Measurements from ENCODE around the gene ZPBP2.

The ZPBP2 gene

DNA sequence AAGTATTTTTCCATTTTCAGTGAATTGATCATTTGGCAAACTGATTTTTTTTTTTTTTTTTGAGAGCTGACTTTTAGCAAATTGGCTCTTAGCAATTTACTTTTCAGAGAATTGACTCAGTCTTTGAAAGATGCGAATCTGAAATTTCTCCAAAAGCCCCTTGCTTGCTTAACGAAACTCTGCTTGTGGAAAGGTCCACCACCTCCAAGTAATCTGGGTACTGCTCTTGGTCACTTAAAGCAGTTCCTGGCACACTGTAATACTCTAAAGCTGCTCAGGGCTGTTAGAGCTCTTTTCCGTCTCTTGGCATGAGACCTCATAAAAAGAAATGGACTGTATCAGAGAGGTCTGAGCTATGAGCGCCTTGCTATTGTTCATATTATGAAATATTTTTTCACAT lies 47.6 kb downstream of the ZPBP2 start:
- no peak for DNase-seq

DNA sequence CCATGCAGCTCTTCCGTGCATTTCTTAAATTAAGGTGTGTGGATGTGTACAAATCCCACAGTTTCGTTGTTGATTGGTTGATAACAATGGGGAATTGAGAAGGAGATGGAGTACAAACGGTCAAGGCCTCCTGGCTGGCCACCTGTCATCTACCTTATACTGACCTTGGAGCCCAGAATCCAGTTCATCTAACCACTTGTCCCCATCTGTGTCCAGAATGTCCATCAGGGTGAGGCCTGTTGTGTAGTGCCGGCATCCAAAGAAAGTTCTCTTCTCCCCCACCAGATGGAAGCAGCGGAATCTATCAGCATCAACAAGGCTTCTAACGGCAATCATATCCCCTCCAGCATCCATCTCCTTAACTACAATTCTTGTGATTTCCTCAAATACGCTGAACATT lies 48.9 kb downstream of the ZPBP2 start:
- no peak for DNase-seq

DNA sequence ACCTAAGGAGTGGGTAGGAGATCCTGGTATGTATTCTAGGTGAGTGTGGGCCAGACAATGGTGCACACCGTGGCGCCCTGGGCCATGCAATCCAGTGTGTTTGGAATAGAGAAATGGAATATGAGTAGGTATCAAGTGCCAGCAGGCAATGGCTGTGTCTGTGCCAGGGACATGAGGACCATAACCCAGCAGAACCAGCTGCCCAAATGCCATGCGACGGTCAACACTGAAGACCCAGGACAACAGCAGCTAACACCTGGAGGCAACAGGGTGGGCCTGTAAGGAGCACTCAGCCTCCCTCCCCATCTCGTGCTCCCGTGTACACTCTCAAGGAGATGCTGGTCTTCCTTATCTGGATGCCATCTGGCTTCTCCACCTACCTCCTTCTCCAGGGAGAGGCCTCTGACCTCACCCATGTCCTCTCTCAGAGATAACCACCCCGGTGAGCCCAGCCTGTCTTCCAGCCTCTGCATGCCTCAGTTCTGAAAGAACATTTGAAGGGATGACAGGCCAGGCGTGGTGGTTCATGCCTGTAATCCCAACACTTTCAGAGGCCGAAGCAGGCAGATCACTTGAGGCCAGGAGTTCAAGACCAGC lies 51.2 kb downstream of the ZPBP2 start:
- DNase-seq: no peak

DNA sequence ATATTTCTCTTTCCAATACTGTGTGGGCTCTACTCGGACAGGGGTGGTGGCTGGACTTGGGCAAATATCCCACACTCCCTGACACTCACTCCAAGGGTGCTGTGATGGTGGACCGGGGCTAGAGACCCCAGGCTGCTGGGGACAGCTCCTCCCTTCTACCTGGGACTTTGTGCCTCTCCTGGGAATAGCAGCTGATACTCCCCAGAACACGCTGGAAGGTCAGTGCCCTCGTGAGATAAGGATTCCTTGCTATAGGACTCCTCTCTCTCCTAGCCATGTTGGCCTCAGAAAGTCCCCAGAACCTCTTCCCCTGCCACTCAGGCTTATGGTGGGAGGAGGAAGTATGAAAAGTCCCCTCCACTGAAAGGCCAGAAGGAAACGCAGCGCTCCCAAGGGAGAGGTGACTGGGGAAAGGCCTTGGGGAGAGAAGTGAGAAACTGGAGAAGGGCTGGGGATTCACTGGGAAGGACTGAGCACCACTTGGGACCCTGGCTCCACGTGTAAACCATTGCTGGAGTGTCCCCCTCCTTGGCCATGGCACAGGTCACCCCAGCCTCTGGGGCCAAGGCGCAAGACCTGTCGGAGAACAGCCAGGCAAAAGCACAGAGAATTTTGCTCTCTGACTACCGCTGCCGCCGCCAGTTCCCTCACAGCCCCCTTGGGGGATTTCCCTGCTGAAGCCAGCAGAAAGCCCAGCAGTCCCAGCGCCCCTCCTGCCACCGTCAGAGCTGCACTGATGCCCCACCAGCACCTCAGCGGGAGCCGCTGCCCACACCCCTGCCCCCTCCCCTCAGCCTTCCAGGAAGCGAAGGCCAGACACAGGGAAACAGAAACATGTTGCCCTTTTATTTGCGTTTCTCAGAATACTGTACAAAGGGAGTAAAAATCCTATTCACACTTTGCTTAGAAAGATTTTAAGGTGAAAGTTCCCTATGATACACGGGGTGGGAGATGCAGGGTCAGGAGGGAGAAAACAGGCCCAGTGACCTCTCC lies 52.5 kb downstream of the ZPBP2 start:
- DNase-seq: no peak

DNA sequence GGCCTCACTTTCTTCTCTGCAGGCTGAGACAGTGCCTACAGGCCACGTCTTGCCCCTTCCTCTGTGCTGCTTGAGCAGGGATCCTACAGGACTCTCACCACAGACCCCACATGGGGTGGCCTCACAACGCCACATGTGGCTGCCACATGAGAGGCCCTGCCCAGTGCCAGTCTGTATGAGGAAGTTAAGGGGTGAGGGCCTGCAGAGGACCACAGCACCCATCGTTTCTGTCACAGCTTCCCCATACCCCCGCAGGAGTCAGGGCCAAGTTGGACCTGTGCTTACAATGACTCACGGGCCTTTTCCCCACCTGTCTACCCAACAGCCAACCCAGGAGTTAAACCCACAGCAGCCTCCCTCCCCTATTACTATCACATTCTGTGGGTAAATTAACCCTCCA lies 53.3 kb downstream of the ZPBP2 start:
- no peak for DNase-seq

DNA sequence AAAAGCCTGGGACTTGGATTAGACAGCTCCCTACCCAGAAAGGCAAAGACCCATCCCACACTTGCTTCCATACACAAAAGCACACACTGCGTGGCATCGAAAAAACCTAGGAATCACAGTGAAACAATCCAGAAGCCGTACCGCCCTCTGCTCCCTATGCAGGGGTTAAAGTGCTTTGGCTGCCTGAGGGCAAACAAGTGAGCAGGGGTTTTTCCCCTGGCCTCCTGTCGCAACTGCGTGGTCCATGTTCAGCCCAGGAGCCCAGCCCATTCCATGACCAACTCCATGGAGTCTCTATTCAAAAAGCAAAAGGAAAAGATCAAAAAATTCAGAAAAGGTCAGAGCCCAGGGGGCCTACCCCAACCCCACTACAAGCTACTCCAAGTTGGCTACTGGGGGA lies 54.0 kb downstream of the ZPBP2 start:
- no peak for DNase-seq

DNA sequence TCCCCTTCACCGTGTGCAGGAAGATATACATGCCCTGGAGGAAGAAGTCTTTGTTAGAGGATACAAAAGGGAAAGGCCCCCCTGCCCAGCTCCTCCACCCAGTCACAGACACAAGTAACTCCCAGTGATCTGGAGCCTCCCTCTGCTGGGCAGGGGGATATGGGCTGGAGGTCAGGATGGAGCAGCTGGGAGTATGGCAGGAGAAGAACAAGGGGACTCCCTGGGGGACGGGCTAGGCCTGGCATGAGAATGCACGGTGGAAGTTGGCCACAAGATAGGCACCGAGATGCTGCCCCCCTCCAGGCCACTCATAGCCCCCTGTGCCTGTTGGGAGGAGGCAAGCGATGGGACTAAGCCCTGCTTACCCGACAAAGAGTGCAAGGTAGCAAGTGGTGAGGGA lies 55.2 kb downstream of the ZPBP2 start:
- DNase-seq: no peak

DNA sequence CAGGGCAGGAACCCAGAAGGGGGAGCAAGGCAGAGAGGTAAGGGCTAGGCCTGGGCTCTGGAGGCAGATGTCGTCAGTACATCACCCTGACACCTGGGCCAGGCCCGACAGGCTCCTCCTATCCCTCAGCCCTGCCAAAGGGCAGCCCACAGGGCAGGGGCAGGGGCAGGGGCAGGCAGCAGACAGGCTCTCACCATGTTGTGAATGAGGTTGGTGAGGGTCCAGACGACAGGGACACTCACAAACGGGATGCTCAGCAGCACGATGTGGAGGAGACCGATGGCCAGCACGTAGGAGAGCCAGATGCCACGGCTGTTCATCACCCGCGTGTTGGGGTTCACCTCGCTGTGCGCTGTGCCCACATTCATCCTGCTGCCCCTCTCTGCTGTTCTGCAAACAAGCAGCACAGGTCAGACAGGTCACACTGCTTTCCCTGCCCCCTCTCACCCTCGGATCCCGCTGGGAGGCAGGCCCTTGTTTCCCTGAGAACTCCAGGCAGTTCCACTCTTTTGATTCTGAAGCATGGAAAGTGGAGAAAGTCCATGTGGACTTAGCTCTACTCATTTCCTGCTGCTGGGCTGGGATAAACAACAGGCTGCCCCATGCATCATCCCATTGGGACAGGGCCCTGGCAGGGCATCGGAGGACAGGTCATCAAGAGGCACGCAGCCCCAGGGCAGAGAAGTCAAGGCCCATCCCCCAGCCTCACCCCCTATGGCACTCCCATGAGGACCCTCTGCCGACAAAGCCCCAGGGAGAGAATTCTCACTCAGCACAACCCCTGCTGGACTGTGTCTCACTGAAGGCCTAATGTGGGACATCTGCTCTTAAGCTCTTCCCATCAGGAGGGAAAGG lies 56.1 kb downstream of the ZPBP2 start:
- DNase-seq: no peak

DNA sequence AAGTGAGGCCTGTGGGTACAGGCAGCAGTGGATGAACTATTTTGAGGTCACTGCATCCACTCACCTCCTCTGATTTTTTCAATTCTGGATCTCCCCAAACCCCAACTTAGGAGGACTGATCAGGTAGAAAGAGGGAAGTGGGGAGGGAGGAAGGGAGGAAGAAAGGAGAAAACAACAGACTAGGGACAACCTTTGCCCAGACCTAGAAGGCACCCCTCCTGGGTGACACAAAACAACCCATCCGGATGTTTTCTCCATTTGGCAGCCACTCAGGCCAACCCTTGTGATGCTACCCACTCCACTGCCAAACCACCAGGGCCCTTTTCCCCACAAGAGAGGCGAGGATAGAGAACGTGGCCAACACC lies 56.7 kb downstream of the ZPBP2 start:
- DNase-seq: no peak

DNA sequence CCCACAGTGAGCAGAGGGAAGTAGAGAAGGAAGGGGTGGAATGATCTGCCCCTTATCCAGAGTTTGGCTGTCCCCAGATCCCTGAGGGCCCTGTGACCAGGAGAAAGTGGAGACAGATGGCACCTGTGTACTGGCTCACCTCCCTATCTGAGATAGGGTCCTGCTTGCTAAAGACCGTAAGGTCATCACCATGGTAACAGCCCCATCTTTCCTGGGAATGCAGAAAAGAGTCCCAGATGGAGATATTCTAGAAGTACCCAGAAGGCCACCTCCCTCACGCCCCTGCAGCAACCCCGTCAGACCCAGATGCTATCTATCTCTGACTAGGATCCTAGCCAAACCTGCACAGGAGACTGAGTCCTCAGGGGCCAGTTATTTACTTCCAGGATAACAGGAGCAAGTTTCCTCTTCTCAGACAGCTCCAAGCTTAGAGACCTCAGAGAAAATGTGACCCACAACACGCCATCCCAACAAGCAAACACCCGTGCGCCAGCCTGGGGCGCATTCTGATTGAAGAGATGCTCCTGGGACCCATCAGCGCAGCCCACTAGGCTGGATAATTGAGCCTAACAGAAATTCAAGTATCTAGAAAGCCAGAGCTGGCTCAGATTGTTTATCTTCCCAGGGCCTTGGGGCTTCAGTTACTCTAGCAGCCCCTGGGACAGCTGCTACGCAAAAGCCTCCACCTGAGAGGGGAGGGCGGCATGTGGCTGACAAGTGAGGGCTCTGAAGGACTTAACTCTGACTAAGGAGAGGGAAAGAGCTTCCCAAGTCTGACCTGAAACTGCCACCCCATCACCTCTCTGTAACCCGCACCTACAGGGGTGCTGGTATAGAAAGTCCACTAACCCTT lies 57.5 kb downstream of the ZPBP2 start:
- DNase-seq: no peak

DNA sequence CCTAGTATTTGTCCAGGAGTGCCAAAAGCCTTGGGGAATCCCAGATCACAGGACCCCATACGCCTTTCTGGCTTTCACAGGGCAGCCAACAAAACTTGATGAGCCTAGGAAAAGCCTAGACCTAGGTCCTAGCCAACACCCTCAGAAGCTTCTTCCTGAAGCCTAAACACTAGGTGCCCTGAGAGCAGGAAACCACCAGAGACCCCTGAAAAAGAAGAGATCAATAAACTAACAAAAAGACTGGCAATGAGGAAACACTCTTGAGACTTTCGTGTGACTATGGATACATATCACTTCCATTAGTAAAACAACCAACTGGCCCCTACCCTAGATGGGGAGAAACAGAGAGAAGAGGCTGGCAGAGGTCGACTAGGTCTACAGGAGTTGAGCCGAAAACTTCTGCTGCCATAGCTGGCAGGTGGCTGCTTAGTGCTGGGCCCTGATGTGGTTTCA lies 58.2 kb downstream of the ZPBP2 start:
- DNase-seq: no peak

DNA sequence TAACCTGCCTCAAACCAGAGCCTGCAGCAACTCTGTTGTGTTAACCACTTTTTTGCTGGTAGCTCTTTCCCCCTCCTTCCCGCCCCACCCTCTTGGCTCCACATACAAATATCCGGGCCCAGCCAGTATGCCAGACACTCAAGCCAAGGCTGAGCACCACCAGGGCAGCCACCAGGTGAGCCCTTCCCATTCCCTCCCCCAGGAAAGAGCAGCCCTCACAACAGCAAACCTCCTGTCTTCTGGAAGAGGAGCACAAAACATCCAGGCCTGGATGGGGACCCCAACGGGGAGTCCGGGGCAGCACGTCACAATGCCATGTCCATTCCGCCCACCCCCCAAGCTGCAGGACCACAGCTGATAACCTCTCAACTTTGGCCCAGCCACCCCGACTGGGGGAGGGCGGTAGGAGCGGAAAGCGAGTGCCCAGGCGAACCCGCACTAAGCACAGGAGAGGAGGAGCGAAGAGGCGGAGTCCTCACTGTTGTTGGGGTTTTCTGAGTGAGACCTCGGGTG lies 58.6 kb downstream of the ZPBP2 start:
- DNase-seq: no peak

Measured in NCI-H1092 (cell line).